DND-41 (cell line): ENCODE data around the gene C6orf141.

ENCODE experiments used
- ATAC-seq: fragments of 200-7000 bp; cut with Tn5 transposase; 3 replicates; pipeline ENCODE4 v1.9.1; 2021; ENCODE audit warnings: low read depth; ENCODE audit not compliant: insufficient read depth
- DNase-seq: peaks from one replicate; pipeline ENCODE4 v3.0.0-alpha.2; 2020
- H2AFZ ChIP-seq: 2 replicates; pipeline ENCODE4 v1.6.0; 2012; ENCODE audit warnings: low read depth, low read length
- H3K27ac ChIP-seq: 2 replicates; pipeline ENCODE4 v1.5.1; 2012; ENCODE audit warnings: low read length, inconsistent platforms
- H3K27me3 ChIP-seq: fragments of 200-600 bp; sonication (generic); 2 replicates; pipeline ENCODE4 v1.6.0; 2012; ENCODE audit warnings: low read length, mild to moderate bottlenecking, inconsistent platforms; ENCODE audit not compliant: insufficient read depth, poor library complexity
- H3K36me3 ChIP-seq: 2 replicates; pipeline ENCODE4 v1.5.1; 2012; ENCODE audit warnings: low read length, inconsistent platforms; ENCODE audit not compliant: insufficient read depth
- H3K4me1 ChIP-seq: 2 replicates; pipeline ENCODE4 v1.5.1; 2012; ENCODE audit warnings: mild to moderate bottlenecking, low read length; ENCODE audit not compliant: insufficient read depth
- H3K4me2 ChIP-seq: 2 replicates; pipeline ENCODE4 v1.6.0; 2012; ENCODE audit warnings: mild to moderate bottlenecking, moderate library complexity, low read length, inconsistent platforms; ENCODE audit not compliant: insufficient read depth
- H3K4me3 ChIP-seq, 2 experiments: fragments of 200-600 bp in 1 of 2; shearing (Covaris generic) in 1 of 2; 2 replicates each; pipeline ENCODE4 v1.5.1; 2012 to 2016; ENCODE audit warnings: inconsistent platforms in 2 of 2, low read length in 2 of 2, mild to moderate bottlenecking in 2 of 2, low read depth in 1 of 2, moderate library complexity in 1 of 2
- H3K79me2 ChIP-seq: 2 replicates; pipeline ENCODE4 v1.6.0; 2012; ENCODE audit warnings: low read length, inconsistent platforms; ENCODE audit not compliant: insufficient read depth
- H3K9ac ChIP-seq: 2 replicates; pipeline ENCODE4 v1.6.0; 2012; ENCODE audit warnings: low read depth, mild to moderate bottlenecking, inconsistent platforms, low read length, moderate library complexity
- H3K9me3 ChIP-seq: 2 replicates; pipeline ENCODE4 v1.5.1; 2012; ENCODE audit warnings: low read length, moderate library complexity, mild to moderate bottlenecking, inconsistent platforms; ENCODE audit not compliant: insufficient read depth, severe bottlenecking
- H4K20me1 ChIP-seq: 2 replicates; pipeline ENCODE4 v1.6.0; 2012; ENCODE audit warnings: low read length; ENCODE audit not compliant: insufficient read depth
- EZH2 ChIP-seq: IDR thresholded peaks from 3 replicates; pipeline ENCODE4 v1.6.1; 2012; ENCODE audit warnings: borderline replicate concordance, low read depth, mild to moderate bottlenecking, moderate library complexity, low read length, inconsistent platforms; ENCODE audit not compliant: severe bottlenecking
- TF ChIP-seq, protein P1 (sequence below): IDR thresholded peaks from 2 replicates; pipeline ENCODE4 v1.5.1; 2012; ENCODE audit warnings: borderline replicate concordance, low read length, moderate library complexity, mild to moderate bottlenecking; ENCODE audit not compliant: poor library complexity, severe bottlenecking; ENCODE audit errors: extremely low read depth

The C6orf141 gene

DNA sequence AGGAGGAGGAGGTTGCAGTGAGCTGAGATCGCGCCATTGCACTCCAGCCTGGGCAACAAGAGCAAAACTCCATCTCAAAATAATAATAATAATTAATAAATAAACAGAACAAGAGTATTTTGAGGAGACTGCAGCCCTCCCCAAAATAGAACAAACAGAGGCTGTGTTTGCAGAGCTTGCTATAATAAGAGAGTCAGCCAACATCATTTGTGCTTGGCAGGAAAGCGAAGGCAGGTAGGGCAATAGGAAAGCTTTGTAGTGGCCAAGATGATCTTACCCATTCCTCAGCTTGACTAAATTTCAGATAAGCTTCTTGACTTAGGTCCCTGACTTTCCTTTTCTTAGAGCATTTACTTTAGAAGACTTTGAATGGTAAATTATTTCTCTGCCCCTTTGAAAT is 6.7 kb downstream of the C6orf141 start:
- no peak overlapping the region for H3K27ac ChIP-seq
- H2AFZ ChIP-seq, result no peak overlapping the region
- no peaks in the 10 kb centered on the region for H3K27me3 ChIP-seq
- no peak overlapping the region for H3K9ac ChIP-seq
- TF ChIP-seq, protein P1, sequence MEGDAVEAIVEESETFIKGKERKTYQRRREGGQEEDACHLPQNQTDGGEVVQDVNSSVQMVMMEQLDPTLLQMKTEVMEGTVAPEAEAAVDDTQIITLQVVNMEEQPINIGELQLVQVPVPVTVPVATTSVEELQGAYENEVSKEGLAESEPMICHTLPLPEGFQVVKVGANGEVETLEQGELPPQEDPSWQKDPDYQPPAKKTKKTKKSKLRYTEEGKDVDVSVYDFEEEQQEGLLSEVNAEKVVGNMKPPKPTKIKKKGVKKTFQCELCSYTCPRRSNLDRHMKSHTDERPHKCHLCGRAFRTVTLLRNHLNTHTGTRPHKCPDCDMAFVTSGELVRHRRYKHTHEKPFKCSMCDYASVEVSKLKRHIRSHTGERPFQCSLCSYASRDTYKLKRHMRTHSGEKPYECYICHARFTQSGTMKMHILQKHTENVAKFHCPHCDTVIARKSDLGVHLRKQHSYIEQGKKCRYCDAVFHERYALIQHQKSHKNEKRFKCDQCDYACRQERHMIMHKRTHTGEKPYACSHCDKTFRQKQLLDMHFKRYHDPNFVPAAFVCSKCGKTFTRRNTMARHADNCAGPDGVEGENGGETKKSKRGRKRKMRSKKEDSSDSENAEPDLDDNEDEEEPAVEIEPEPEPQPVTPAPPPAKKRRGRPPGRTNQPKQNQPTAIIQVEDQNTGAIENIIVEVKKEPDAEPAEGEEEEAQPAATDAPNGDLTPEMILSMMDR, result no peak
- no peak for TF ChIP-seq EZH2
- no peaks in the 10 kb centered on the region for H3K36me3 ChIP-seq
- H3K4me2 ChIP-seq, result no peak overlapping the region
- ATAC-seq (no peak), DNase-seq (no peak)
- no peaks in the 10 kb centered on the region for H3K79me2 ChIP-seq
- no peaks in the 10 kb centered on the region for H3K4me1 ChIP-seq
- H3K9me3 ChIP-seq, result no peaks in the 10 kb centered on the region
- no peak overlapping the region for H3K4me3 ChIP-seq
- H4K20me1 ChIP-seq, result no peaks in the 10 kb centered on the region

DNA sequence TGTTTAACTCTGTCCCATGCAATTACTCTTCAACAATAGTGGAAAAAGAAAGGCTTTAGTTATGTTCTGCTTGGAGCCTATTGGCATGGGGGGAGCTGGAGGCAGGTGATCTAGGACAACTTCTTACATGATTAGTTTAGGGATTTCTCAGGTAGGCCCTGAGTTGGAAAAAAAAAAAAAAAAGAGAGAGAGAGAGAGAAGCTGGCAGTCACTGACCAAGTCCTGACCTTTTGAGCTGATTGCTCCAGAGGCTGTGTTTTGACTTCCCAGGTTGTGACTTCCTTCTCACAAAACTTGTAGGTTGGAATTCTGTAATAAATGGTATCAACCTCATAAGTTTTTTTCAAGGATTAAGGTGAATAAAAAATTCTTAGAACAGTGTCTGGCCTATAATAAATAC is 7.8 kb downstream of the C6orf141 start:
- no peaks in the 10 kb centered on the region for H3K79me2 ChIP-seq
- H3K36me3 ChIP-seq, result no peaks in the 10 kb centered on the region
- no peak for DNase-seq
- no peaks in the 10 kb centered on the region for H3K27me3 ChIP-seq
- H3K9ac ChIP-seq, result no peak overlapping the region
- no peak overlapping the region for H3K27ac ChIP-seq
- H2AFZ ChIP-seq, result no peak overlapping the region
- H3K9me3 ChIP-seq, result no peaks in the 10 kb centered on the region
- TF ChIP-seq, protein P1, result no peak
- TF ChIP-seq EZH2, result no peak
- no peaks in the 10 kb centered on the region for H4K20me1 ChIP-seq
- no peak for ATAC-seq
- H3K4me3 ChIP-seq, result no peak overlapping the region
- no peak overlapping the region for H3K4me2 ChIP-seq
- H3K4me1 ChIP-seq, result no peaks in the 10 kb centered on the region

DNA sequence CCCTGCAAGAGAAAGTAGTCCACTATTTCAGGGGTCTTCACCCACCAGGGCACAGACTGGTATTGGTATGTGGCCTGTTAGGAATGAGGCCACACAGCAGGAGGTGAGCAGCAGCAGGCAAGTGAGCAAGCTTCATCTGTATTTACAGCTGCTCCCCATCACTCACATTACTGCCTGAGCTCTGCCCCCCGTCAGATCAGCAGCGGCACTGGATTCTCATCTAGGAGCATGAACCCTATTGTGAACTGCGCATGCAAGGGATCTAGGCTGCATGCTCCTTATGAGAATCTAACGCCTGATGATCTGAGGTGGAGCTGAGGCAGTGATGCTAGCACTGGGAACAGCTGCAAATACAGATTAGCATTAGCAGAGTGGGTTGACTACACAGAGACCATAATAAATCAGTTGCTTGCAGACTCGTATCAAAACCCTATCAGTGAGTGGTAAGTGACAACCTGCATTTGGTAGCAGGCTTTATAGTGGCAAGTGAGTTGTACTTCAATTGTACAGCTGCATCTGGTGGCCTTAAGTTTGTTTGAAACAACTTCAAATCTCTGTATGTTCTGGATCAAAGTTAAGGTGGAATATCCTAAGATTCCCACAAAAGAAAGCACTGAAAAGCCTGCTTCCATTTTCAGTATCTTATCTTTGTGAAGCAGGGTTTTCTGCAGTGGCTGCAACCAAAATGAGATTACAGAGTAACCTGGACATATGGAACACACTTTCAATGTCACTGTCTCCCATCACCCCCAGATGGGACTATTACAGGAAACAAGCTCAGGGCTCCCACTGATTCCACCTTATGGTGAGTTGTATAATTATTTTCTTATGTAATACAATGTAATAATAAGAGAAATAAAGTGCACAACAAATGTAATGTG is 12.8 kb downstream of the C6orf141 start:
- H3K4me3 ChIP-seq, result no peak overlapping the region
- no peaks in the 10 kb centered on the region for H3K9me3 ChIP-seq
- H3K4me1 ChIP-seq, result no peaks in the 10 kb centered on the region
- H3K27me3 ChIP-seq, result no peaks in the 10 kb centered on the region
- DNase-seq, result no peak
- H3K4me2 ChIP-seq, result no peak overlapping the region
- H3K79me2 ChIP-seq, result no peaks in the 10 kb centered on the region
- ATAC-seq, result no peak
- no peak overlapping the region for H3K9ac ChIP-seq
- no peaks in the 10 kb centered on the region for H4K20me1 ChIP-seq
- no peak overlapping the region for H2AFZ ChIP-seq
- H3K27ac ChIP-seq, result no peak overlapping the region
- TF ChIP-seq, protein P1, result no peak
- TF ChIP-seq EZH2, result no peak
- H3K36me3 ChIP-seq, result no peaks in the 10 kb centered on the region
